Neural progenitor cell (in vitro differentiated cells): ENCODE measurements around the gene MAGI2. TPM values are rescaled to one million over a fixed set of nuclear protein-coding genes. Genes with fewer than 3 reads are reported as not detected.

ENCODE experiments used
- DNase-seq: peaks from one replicate; pipeline ENCODE4 v3.0.0-alpha.2; 2016; ENCODE audit warnings: low spot score
- H2AFZ ChIP-seq: fragments of 200-600 bp; sonication (generic); replicated peaks from 2 replicates; pipeline ENCODE4 v1.6.1; 2016; ENCODE audit warnings: antibody characterized with exemption
- H3F3A ChIP-seq: fragments of 200-600 bp; sonication (generic); 2 replicates; pipeline ENCODE4 v1.6.1; 2016; ENCODE audit warnings: antibody characterized with exemption, low read depth
- H3K27ac ChIP-seq: fragments of 200-600 bp; sonication (generic); 2 replicates; pipeline ENCODE4 v1.5.1; 2016; ENCODE audit warnings: mild to moderate bottlenecking
- H3K27me3 ChIP-seq: fragments of 200-600 bp; sonication (generic); 2 replicates; pipeline ENCODE4 v1.6.1; 2016; ENCODE audit warnings: mild to moderate bottlenecking, moderate library complexity
- H3K36me3 ChIP-seq: fragments of 200-600 bp; sonication (generic); 2 replicates; pipeline ENCODE4 v1.5.1; 2016
- H3K4me1 ChIP-seq: fragments of 200-600 bp; sonication (generic); 2 replicates; pipeline ENCODE4 v1.6.1; 2016; ENCODE audit warnings: mixed run types
- H3K4me2 ChIP-seq: fragments of 200-600 bp; sonication (generic); 2 replicates; pipeline ENCODE4 v1.6.1; 2016
- H3K4me3 ChIP-seq: fragments of 200-600 bp; sonication (generic); 2 replicates; pipeline ENCODE4 v1.5.1; 2016
- H3K79me2 ChIP-seq: fragments of 200-600 bp; sonication (generic); 2 replicates; pipeline ENCODE4 v1.6.1; 2016; ENCODE audit warnings: low read depth
- H3K9ac ChIP-seq: fragments of 200-600 bp; sonication (generic); 2 replicates; pipeline ENCODE4 v1.6.1; 2016
- H3K9me3 ChIP-seq: fragments of 200-600 bp; sonication (generic); 2 replicates; pipeline ENCODE4 v1.5.1; 2016; ENCODE audit warnings: low read depth
- H4K20me1 ChIP-seq: fragments of 200-600 bp; sonication (generic); 2 replicates; pipeline ENCODE4 v1.6.1; 2016; ENCODE audit warnings: low read depth
- H3K27ac Mint-ChIP-seq: 3 replicates; pipeline ENCODE4 v1.8.0; 2021; ENCODE audit warnings: mixed read lengths
- H3K27me3 Mint-ChIP-seq: 2 replicates; pipeline ENCODE4 v1.8.0; 2022; ENCODE audit warnings: low read depth, mild to moderate bottlenecking, inconsistent platforms, moderate library complexity, mixed read lengths; ENCODE audit not compliant: insufficient read depth
- H3K36me3 Mint-ChIP-seq: 3 replicates; pipeline ENCODE4 v1.8.0; 2021; ENCODE audit warnings: mixed read lengths
- H3K4me1 Mint-ChIP-seq: 3 replicates; pipeline ENCODE4 v1.8.0; 2021; ENCODE audit warnings: mixed read lengths
- H3K4me3 Mint-ChIP-seq: 3 replicates; pipeline ENCODE4 v1.8.0; 2021; ENCODE audit warnings: mild to moderate bottlenecking, moderate library complexity, mixed read lengths
- H3K9me3 Mint-ChIP-seq: 3 replicates; pipeline ENCODE4 v1.8.0; 2020; ENCODE audit warnings: mixed read lengths
- CTCF ChIP-seq: fragments of 200-600 bp; sonication (generic); IDR thresholded peaks from 2 replicates; pipeline ENCODE4 v1.5.1; 2017; ENCODE audit warnings: antibody characterized with exemption, mild to moderate bottlenecking
- EZH2 ChIP-seq: fragments of 200-600 bp; sonication (generic); IDR thresholded peaks from 2 replicates; pipeline ENCODE4 v1.6.1; 2017; ENCODE audit warnings: antibody characterized with exemption, mild to moderate bottlenecking, moderate library complexity
- EZH2phosphoT487 ChIP-seq: fragments of 200-600 bp; sonication (generic); IDR thresholded peaks from 2 replicates; pipeline ENCODE4 v1.6.1; 2017; ENCODE audit warnings: antibody characterized with exemption
- total RNA-seq: library from RNA; depleted of rRNA; stranded (reverse); fragments of >200 nt; gene quantifications from 2 replicates; pipeline ENCODE4 v1.2.3, GENCODE V29; 2015; ENCODE audit warnings: low replicate concordance

MAGI2 gene
- total RNA-seq, 1 donor from 2014 or later, result 5.8 TPM

GRCh38 chr7:78751253-78751652, 702.2 kb downstream of the MAGI2 start:
- no peak for DNase-seq
- peaks cover 3% of the 10 kb centered on the region for H3K4me1 Mint-ChIP-seq
- peaks cover 3% of the 10 kb centered on the region for H3K9me3 ChIP-seq
- H3K79me2 ChIP-seq, result no peaks in the 10 kb centered on the region
- H3K4me3 ChIP-seq, result no peak overlapping the region
- H3K27me3 Mint-ChIP-seq, result no peaks in the 10 kb centered on the region
- no peaks in the 10 kb centered on the region for H3K4me1 ChIP-seq
- no peak overlapping the region for H2AFZ ChIP-seq
- H3K36me3 ChIP-seq, result no peaks in the 10 kb centered on the region
- H3F3A ChIP-seq, result no peaks in the 10 kb centered on the region
- peaks cover 7% of the 10 kb centered on the region for H3K9me3 Mint-ChIP-seq
- H3K9ac ChIP-seq, result no peak overlapping the region
- H4K20me1 ChIP-seq, result no peaks in the 10 kb centered on the region
- H3K27ac ChIP-seq, result no peak overlapping the region
- TF ChIP-seq EZH2phosphoT487 (no peak), CTCF (no peak), EZH2 (no peak)
- H3K4me3 Mint-ChIP-seq, result no peak overlapping the region
- H3K4me2 ChIP-seq, result no peak overlapping the region
- H3K27me3 ChIP-seq, result no peaks in the 10 kb centered on the region
- H3K27ac Mint-ChIP-seq, result no peak overlapping the region
- peaks cover 2% of the 10 kb centered on the region for H3K36me3 Mint-ChIP-seq

GRCh38 chr7:78749052-78749746, 704.3 kb downstream of the MAGI2 start:
- TF ChIP-seq EZH2 (no peak), CTCF (no peak), EZH2phosphoT487 (no peak)
- DNase-seq, result no peak
- Mint-ChIP-seq H3K4me3 (no peak overlapping the region), H3K36me3 (peaks cover 2% of the 10 kb centered on the region), H3K27me3 (no peaks in the 10 kb centered on the region), H3K27ac (no peak overlapping the region), H3K4me1 (peaks cover 3% of the 10 kb centered on the region), H3K9me3 (peaks cover 7% of the 10 kb centered on the region)
- Histone ChIP-seq H3K36me3 (no peaks in the 10 kb centered on the region), H3K9ac (no peak overlapping the region), H2AFZ (peak overlapping the region; percentile 12), H3K4me3 (no peak overlapping the region), H3K4me2 (no peak overlapping the region), H3K27ac (no peak overlapping the region), H3F3A (no peaks in the 10 kb centered on the region), H3K4me1 (no peaks in the 10 kb centered on the region), H3K79me2 (no peaks in the 10 kb centered on the region), H3K9me3 (peaks cover 3% of the 10 kb centered on the region), H3K27me3 (no peaks in the 10 kb centered on the region), H4K20me1 (no peaks in the 10 kb centered on the region)

GRCh38 chr7:78747592-78747991, 705.9 kb downstream of the MAGI2 start:
- H3K4me3 ChIP-seq, result no peak overlapping the region
- H3K27ac ChIP-seq, result no peak overlapping the region
- no peak for TF ChIP-seq CTCF
- TF ChIP-seq EZH2, result no peak
- TF ChIP-seq EZH2phosphoT487, result no peak
- no peak overlapping the region for H3K9ac ChIP-seq
- no peaks in the 10 kb centered on the region for H3K9me3 Mint-ChIP-seq
- H3K36me3 Mint-ChIP-seq, result peaks cover 2% of the 10 kb centered on the region
- no peak for DNase-seq
- H3K79me2 ChIP-seq, result no peaks in the 10 kb centered on the region
- H3K4me1 Mint-ChIP-seq, result peaks cover 3% of the 10 kb centered on the region
- peak overlapping the region; percentile 65 for H3K27ac Mint-ChIP-seq
- H2AFZ ChIP-seq, result peak overlapping the region; percentile 6
- no peaks in the 10 kb centered on the region for H3K27me3 ChIP-seq
- no peak overlapping the region for H3K4me3 Mint-ChIP-seq
- no peak overlapping the region for H3K4me2 ChIP-seq
- no peaks in the 10 kb centered on the region for H3K4me1 ChIP-seq
- no peaks in the 10 kb centered on the region for H3K9me3 ChIP-seq
- no peaks in the 10 kb centered on the region for H3K27me3 Mint-ChIP-seq
- H3F3A ChIP-seq, result no peaks in the 10 kb centered on the region
- H3K36me3 ChIP-seq, result no peaks in the 10 kb centered on the region
- no peaks in the 10 kb centered on the region for H4K20me1 ChIP-seq
